HEK293 (cell line): ENCODE results near the gene RAC2.
A peak's percentile ranks its signal among the peaks of the same experiment; 100 is the strongest.

Experiments
- CTCF ChIA-PET: fragments of 350-600 bp; formaldehyde crosslinking; extraction: SDS; loops from one replicate; lab custom pipeline; 2021; ENCODE audit warnings: antibody characterized with exemption; lab: Yijun Ruan, JAX
- POLR2A ChIA-PET: fragments of 300-600 bp; formaldehyde crosslinking; extraction: SDS; loops from one replicate; lab custom pipeline; 2020; ENCODE audit warnings: antibody characterized with exemption, inconsistent platforms; lab: Yijun Ruan, JAX
- H3K27ac ChIP-seq: fragments of 200-500 bp; sonication (Bioruptor generic); 2 replicates; pipeline ENCODE4 v1.5.1; 2014; ENCODE audit warnings: low read depth, low read length, control low read depth, inconsistent platforms; ENCODE audit errors: extremely low read depth
- H3K36me3 ChIP-seq, 2 experiments: fragments of 200-500 bp in 1 of 2; sonication (Bioruptor generic) in 1 of 2; 1 replicate in 1 of 2; 2 replicates in 1 of 2; pipeline ENCODE4 v1.5.1; 2014 to 2017; ENCODE audit warnings: inconsistent platforms in 2 of 2, low read length in 2 of 2; ENCODE audit not compliant: control insufficient read depth in 2 of 2, insufficient read depth in 1 of 2
- H3K4me1 ChIP-seq: fragments of 200-500 bp; sonication (Bioruptor generic); 2 replicates; pipeline ENCODE4 v1.5.1; 2014; ENCODE audit warnings: mild to moderate bottlenecking, low read length, inconsistent platforms; ENCODE audit not compliant: control insufficient read depth, insufficient read depth
- H3K4me3 ChIP-seq: 2 replicates; pipeline ENCODE4 v1.5.1; 2011; ENCODE audit warnings: low read depth, mild to moderate bottlenecking, control low read depth, low read length, moderate library complexity
- H3K9me3 ChIP-seq: fragments of 200-500 bp; sonication (Bioruptor generic); 2 replicates; pipeline ENCODE4 v1.5.1; 2014; ENCODE audit warnings: low read depth, low read length, inconsistent platforms; ENCODE audit not compliant: control insufficient read depth, insufficient read depth
- KLF1 ChIP-seq: fragments of 450-650 bp; formaldehyde crosslinking; IDR thresholded peaks from 2 replicates; pipeline ENCODE4 v1.5.1; 2016; ENCODE audit warnings: missing biosample characterization, missing genetic modification characterization
- KLF9 ChIP-seq: fragments of 450-650 bp; formaldehyde crosslinking; IDR thresholded peaks from 2 replicates; pipeline ENCODE4 v1.5.1; 2016; ENCODE audit warnings: missing biosample characterization, missing genetic modification characterization, low read depth
- SP2 ChIP-seq: fragments of 450-650 bp; formaldehyde crosslinking; IDR thresholded peaks from 2 replicates; pipeline ENCODE4 v1.5.1; 2016; ENCODE audit warnings: missing biosample characterization, missing genetic modification characterization
- ZFHX2 ChIP-seq: fragments of 450-650 bp; formaldehyde crosslinking; conservative IDR thresholded peaks from 2 replicates; pipeline ENCODE4 v1.5.1; 2016; ENCODE audit warnings: missing biosample characterization, missing genetic modification characterization
- ZNF248 ChIP-seq: fragments of 450-650 bp; formaldehyde crosslinking; IDR thresholded peaks from 2 replicates; pipeline ENCODE4 v1.5.1; 2017; ENCODE audit warnings: missing biosample characterization, missing genetic modification characterization
- ZNF623 ChIP-seq: fragments of 450-650 bp; formaldehyde crosslinking; IDR thresholded peaks from 2 replicates; pipeline ENCODE4 v1.5.1; 2016; ENCODE audit warnings: missing biosample characterization, missing genetic modification characterization
- ZNF660 ChIP-seq: fragments of 450-650 bp; IDR thresholded peaks from 2 replicates; pipeline ENCODE4 v1.5.1; 2018; ENCODE audit warnings: missing biosample characterization, mild to moderate bottlenecking, missing genetic modification characterization
- ZSCAN16 ChIP-seq: fragments of 450-650 bp; formaldehyde crosslinking; IDR thresholded peaks from 2 replicates; pipeline ENCODE4 v1.5.1; 2016; ENCODE audit warnings: missing biosample characterization, missing genetic modification characterization
- TF ChIP-seq, protein P1 (sequence below): fragments of 450-650 bp; formaldehyde crosslinking; IDR thresholded peaks from 2 replicates; pipeline ENCODE4 v1.5.1; 2016; ENCODE audit warnings: missing biosample characterization, missing genetic modification characterization
- TF ChIP-seq, protein P2 (sequence below): fragments of 450-650 bp; formaldehyde crosslinking; IDR thresholded peaks from 2 replicates; pipeline ENCODE4 v1.5.1; 2016; ENCODE audit warnings: missing biosample characterization, missing genetic modification characterization

RAC2 gene

DNA sequence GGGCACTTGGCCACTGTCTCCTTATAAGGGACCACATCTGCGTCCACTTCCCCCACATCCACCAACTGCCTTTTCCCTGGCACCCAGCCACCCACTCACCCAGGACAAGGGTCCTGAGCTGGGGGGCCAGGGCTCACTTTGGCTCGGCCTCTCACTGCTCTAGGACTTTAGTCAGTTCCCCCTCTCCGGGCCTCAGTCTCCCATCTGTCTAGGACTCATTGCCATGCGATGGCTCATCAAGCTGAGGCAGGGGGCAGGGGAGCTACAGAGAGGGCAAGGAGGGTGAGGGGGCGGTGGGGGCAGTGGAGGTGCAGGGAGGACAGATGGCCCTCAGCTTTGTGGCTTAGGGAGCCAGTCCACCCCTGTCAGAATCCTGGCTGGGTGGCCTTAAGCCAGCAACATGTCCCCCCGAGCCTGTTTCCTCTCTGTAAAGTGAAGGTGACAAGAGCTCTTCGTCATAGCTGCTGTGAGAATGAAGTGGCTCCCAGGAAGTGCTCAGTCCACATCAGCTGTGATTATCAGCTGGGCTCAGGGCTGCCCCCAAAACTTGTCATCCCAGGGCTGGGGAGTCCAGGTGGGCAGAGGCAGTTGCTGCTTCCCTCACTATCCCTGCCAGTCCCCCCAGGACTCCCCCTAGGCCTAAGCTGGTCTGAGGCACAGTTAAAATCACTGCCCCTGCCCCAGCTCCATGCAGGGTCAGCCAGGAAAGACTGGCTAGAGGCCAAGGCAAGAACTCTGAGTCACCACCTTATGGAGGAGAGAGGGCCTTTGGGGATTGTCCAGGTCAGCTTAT is 14.9 kb downstream of the RAC2 start:
- Histone ChIP-seq H3K27ac (no peak overlapping the region), H3K9me3 (no peaks in the 10 kb centered on the region), H3K4me1 (no peaks in the 10 kb centered on the region), H3K4me3 (no peak overlapping the region), H3K36me3 (no peaks in the 10 kb centered on the region)
- TF ChIP-seq ZSCAN16 (tag by site-specific recombination) = peak; percentile 68; the same call in 1 of the 2 replicates
- TF ChIP-seq, protein P1, sequence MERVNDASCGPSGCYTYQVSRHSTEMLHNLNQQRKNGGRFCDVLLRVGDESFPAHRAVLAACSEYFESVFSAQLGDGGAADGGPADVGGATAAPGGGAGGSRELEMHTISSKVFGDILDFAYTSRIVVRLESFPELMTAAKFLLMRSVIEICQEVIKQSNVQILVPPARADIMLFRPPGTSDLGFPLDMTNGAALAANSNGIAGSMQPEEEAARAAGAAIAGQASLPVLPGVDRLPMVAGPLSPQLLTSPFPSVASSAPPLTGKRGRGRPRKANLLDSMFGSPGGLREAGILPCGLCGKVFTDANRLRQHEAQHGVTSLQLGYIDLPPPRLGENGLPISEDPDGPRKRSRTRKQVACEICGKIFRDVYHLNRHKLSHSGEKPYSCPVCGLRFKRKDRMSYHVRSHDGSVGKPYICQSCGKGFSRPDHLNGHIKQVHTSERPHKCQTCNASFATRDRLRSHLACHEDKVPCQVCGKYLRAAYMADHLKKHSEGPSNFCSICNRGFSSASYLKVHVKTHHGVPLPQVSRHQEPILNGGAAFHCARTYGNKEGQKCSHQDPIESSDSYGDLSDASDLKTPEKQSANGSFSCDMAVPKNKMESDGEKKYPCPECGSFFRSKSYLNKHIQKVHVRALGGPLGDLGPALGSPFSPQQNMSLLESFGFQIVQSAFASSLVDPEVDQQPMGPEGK (tag by site-specific recombination) = 0 out of 2 replicates have a peak, but pooled peaks have one; percentile 39
- peak; percentile 43; the same call in 1 of the 2 replicates for TF ChIP-seq ZFHX2 (tag by site-specific recombination)
- TF ChIP-seq ZNF660 = no peak
- CTCF ChIA-PET = interaction anchor here (0.7 to 4.3 kb wide), 10 partner anchors 8 to 87 kb away, joined by 3 to 28 read pairs (median 4); no protein-coding TSS in a partner anchor
- POLR2A ChIA-PET = interaction anchor here (0.8 kb wide), 1 partner anchor 31 kb away, joined by 3 read pairs; no protein-coding TSS in a partner anchor

GRCh38 chr22:37228106-37229011 is 15.7 kb downstream of the RAC2 start:
- Histone ChIP-seq H3K9me3 (no peaks in the 10 kb centered on the region), H3K27ac (no peak overlapping the region), H3K36me3 (no peaks in the 10 kb centered on the region), H3K4me1 (no peaks in the 10 kb centered on the region), H3K4me3 (no peak overlapping the region)
- POLR2A ChIA-PET = interaction anchor here (0.8 kb wide), 1 partner anchor 32 kb away, joined by 3 read pairs; no protein-coding TSS in a partner anchor
- TF ChIP-seq, protein P2, sequence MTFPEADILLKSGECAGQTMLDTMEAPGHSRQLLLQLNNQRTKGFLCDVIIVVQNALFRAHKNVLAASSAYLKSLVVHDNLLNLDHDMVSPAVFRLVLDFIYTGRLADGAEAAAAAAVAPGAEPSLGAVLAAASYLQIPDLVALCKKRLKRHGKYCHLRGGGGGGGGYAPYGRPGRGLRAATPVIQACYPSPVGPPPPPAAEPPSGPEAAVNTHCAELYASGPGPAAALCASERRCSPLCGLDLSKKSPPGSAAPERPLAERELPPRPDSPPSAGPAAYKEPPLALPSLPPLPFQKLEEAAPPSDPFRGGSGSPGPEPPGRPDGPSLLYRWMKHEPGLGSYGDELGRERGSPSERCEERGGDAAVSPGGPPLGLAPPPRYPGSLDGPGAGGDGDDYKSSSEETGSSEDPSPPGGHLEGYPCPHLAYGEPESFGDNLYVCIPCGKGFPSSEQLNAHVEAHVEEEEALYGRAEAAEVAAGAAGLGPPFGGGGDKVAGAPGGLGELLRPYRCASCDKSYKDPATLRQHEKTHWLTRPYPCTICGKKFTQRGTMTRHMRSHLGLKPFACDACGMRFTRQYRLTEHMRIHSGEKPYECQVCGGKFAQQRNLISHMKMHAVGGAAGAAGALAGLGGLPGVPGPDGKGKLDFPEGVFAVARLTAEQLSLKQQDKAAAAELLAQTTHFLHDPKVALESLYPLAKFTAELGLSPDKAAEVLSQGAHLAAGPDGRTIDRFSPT (tag by site-specific recombination) = 0 out of 2 replicates have a peak, but pooled peaks have one; percentile 10
- TF ChIP-seq KLF1 (tag by site-specific recombination) (peak; percentile 82), KLF9 (tag by site-specific recombination) (no peak)
- CTCF ChIA-PET = interaction anchor here (0.7 to 4.3 kb wide), 7 partner anchors 9 to 1030 kb away, joined by 3 to 28 read pairs (median 5); no protein-coding TSS in a partner anchor

DNA sequence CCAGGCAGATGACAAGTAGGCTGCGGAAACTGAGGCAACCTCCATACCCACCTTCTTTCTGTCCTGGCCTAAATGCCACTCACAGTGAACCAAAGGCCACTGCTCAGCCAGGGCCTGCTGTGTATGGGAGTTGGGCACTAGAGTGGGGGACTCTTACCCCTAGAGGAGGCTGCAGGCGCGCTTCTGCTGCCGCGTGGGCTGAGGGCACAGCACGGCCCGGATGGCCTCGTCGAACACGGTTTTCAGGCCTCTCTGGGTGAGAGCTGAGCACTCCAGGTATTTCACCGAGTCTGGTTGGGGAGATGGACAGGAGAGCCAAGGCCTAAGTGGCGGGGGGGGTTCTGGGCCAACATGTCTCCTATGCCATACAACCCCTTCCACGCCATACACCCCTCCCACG is 17.6 kb downstream of the RAC2 start:
- TF ChIP-seq SP2 (tag by site-specific recombination) (no peak), ZNF623 (tag by site-specific recombination) (no peak), ZNF248 (tag by site-specific recombination) (no peak)
- CTCF ChIA-PET = interaction anchor here (0.7 to 4.9 kb wide), 2 partner anchors 10 to 34 kb away, joined by 3 to 37 read pairs; no protein-coding TSS in a partner anchor
- Histone ChIP-seq H3K9me3 (no peaks in the 10 kb centered on the region), H3K4me3 (no peak overlapping the region), H3K36me3 (no peaks in the 10 kb centered on the region), H3K27ac (no peak overlapping the region), H3K4me1 (no peaks in the 10 kb centered on the region)
- POLR2A ChIA-PET = no interaction called here
